ENCODE results near the gene ORC3.

Gene ORC3

GRCh38 chr6:87589693-87590416 lies at the start of gene ORC3, which contains the start of gene RARS2:
ORC3 (plus strand) TSS chr6:87590135; CDS start chr6:87590169, 34 bp downstream.
RARS2 (minus strand) TSS chr6:87589987; CDS start chr6:87589957, 30 bp downstream.
- Histone ChIP-seq H3K4me2 (ENCODE audit: insufficient read depth, low read length) (peak within 1 kb of the TSS; percentile 92), H3K36me3 (ENCODE audit: insufficient read depth, low read length) (peaks cover 26% of the 10 kb centered on the region), H3K9ac (ENCODE audit: low read depth, low read length) (peak within 1 kb of the TSS; percentile 74), H3K9me3 (ENCODE audit: insufficient read depth, low read length, severe bottlenecking) (no peaks in the 10 kb centered on the region), H3K79me2 (ENCODE audit: insufficient read depth, low read length) (peaks cover 86% of the 10 kb centered on the region), H3K27ac (ENCODE audit: low read length) (peak within 1 kb of the TSS; percentile 87), H2AFZ (ENCODE audit: low read depth, low read length) (peak within 1 kb of the TSS; percentile 85), H3K4me1 (ENCODE audit: insufficient read depth, low read length) (peaks cover 43% of the 10 kb centered on the region), H4K20me1 (ENCODE audit: insufficient read depth, low read length) (peaks cover 11% of the 10 kb centered on the region; the same call in 1 of the 2 replicates), H3K4me3 (ENCODE audit: low read depth in 1 of 2, low read length in 2 of 2) (peak within 1 kb of the TSS; percentile 78 to 94), H3K27me3 (ENCODE audit: insufficient read depth, low read length, poor library complexity) (no peaks in the 10 kb centered on the region)
- DNase-seq (peak; percentile 94), ATAC-seq (ENCODE audit: insufficient read depth, low read depth) (peak; percentile 99)
- TF ChIP-seq, protein P1, sequence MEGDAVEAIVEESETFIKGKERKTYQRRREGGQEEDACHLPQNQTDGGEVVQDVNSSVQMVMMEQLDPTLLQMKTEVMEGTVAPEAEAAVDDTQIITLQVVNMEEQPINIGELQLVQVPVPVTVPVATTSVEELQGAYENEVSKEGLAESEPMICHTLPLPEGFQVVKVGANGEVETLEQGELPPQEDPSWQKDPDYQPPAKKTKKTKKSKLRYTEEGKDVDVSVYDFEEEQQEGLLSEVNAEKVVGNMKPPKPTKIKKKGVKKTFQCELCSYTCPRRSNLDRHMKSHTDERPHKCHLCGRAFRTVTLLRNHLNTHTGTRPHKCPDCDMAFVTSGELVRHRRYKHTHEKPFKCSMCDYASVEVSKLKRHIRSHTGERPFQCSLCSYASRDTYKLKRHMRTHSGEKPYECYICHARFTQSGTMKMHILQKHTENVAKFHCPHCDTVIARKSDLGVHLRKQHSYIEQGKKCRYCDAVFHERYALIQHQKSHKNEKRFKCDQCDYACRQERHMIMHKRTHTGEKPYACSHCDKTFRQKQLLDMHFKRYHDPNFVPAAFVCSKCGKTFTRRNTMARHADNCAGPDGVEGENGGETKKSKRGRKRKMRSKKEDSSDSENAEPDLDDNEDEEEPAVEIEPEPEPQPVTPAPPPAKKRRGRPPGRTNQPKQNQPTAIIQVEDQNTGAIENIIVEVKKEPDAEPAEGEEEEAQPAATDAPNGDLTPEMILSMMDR (IDR thresholded peaks at IDR 0.05; ENCODE audit: borderline replicate concordance, extremely low read depth, low read length, poor library complexity, severe bottlenecking) = peak; percentile 1
- no peak for TF ChIP-seq EZH2 (IDR thresholded peaks at IDR 0.05; ENCODE audit: borderline replicate concordance, low read depth, low read length, severe bottlenecking)

- ATAC-seq (ENCODE audit: insufficient read depth, low read depth) (no peak), DNase-seq (no peak)
- H3K36me3 ChIP-seq (ENCODE audit: insufficient read depth, low read length) = peaks cover 49% of the 10 kb centered on the region
- no peak overlapping the region for H3K9ac ChIP-seq (ENCODE audit: low read depth, low read length)
- H4K20me1 ChIP-seq (ENCODE audit: insufficient read depth, low read length) = no peaks in the 10 kb centered on the region
- H3K9me3 ChIP-seq (ENCODE audit: insufficient read depth, low read length, severe bottlenecking) = peaks cover 3% of the 10 kb centered on the region
- no peak overlapping the region for H3K4me2 ChIP-seq (ENCODE audit: insufficient read depth, low read length)
- H3K27ac ChIP-seq (ENCODE audit: low read length) = no peak overlapping the region
- H3K27me3 ChIP-seq (ENCODE audit: insufficient read depth, low read length, poor library complexity) = no peaks in the 10 kb centered on the region
- TF ChIP-seq, protein P1 (IDR thresholded peaks at IDR 0.05; ENCODE audit: borderline replicate concordance, extremely low read depth, low read length, poor library complexity, severe bottlenecking) = no peak
- TF ChIP-seq EZH2 (IDR thresholded peaks at IDR 0.05; ENCODE audit: borderline replicate concordance, low read depth, low read length, severe bottlenecking) = no peak
- no peak overlapping the region for H2AFZ ChIP-seq (ENCODE audit: low read depth, low read length)
- H3K79me2 ChIP-seq (ENCODE audit: insufficient read depth, low read length) = no peaks in the 10 kb centered on the region
- H3K4me3 ChIP-seq (ENCODE audit: low read depth in 1 of 2, low read length in 2 of 2) = no peak overlapping the region
- H3K4me1 ChIP-seq (ENCODE audit: insufficient read depth, low read length) = no peaks in the 10 kb centered on the region
Observed at GRCh38 chr6:87540539-87540938, 49.4 kb upstream of the ORC3 start.

DNA sequence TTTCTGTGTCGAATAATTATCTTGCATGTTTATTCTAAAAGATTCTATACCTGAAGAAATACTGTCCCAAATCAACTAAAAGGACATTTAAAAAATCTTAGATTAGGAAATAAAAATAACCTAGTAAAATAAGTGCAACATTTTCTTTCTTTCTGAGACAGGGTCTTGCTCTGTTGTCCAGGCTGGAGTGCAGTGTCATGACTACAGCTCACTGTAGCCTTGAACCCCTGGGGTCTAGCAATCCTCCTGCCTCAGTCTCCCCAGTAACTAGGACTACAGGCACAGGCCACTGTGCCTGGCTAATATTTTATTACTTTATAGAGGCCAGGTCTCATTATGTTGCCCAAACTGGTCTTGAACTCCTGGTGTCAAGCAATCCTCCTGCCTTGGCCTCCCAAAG lies 48.9 kb upstream of the ORC3 start:
- TF ChIP-seq EZH2 (IDR thresholded peaks at IDR 0.05; ENCODE audit: borderline replicate concordance, low read depth, low read length, severe bottlenecking) = no peak
- TF ChIP-seq, protein P1 (IDR thresholded peaks at IDR 0.05; ENCODE audit: borderline replicate concordance, extremely low read depth, low read length, poor library complexity, severe bottlenecking) = no peak
- Histone ChIP-seq H3K9me3 (ENCODE audit: insufficient read depth, low read length, severe bottlenecking) (peaks cover 3% of the 10 kb centered on the region), H3K4me1 (ENCODE audit: insufficient read depth, low read length) (no peaks in the 10 kb centered on the region), H2AFZ (ENCODE audit: low read depth, low read length) (no peak overlapping the region), H3K27ac (ENCODE audit: low read length) (no peak overlapping the region), H3K4me3 (ENCODE audit: low read depth in 1 of 2, low read length in 2 of 2) (no peak overlapping the region), H3K36me3 (ENCODE audit: insufficient read depth, low read length) (peaks cover 53% of the 10 kb centered on the region), H3K4me2 (ENCODE audit: insufficient read depth, low read length) (no peak overlapping the region), H4K20me1 (ENCODE audit: insufficient read depth, low read length) (no peaks in the 10 kb centered on the region), H3K9ac (ENCODE audit: low read depth, low read length) (no peak overlapping the region), H3K27me3 (ENCODE audit: insufficient read depth, low read length, poor library complexity) (no peaks in the 10 kb centered on the region), H3K79me2 (ENCODE audit: insufficient read depth, low read length) (no peaks in the 10 kb centered on the region)
- DNase-seq (no peak), ATAC-seq (ENCODE audit: insufficient read depth, low read depth) (no peak)

Data from DND-41 (cell line).